SH-SY5Y (cell line): ENCODE measurements around the gene CERS3.

Source experiments
- GATA2 ChIP-seq: IDR thresholded peaks from 2 replicates; pipeline ENCODE4 v1.6.1; 2011; ENCODE audit warnings: mild to moderate bottlenecking, low read depth, low read length
- GATA3 ChIP-seq: IDR thresholded peaks from 2 replicates; pipeline ENCODE4 v1.6.1; 2011; ENCODE audit warnings: low read depth, mild to moderate bottlenecking, low read length, moderate library complexity

GRCh38 chr15:100437261-100437660, 91.5 kb downstream of the CERS3 start:
- TF ChIP-seq GATA2 (no peak), GATA3 (no peak)
